SW 1271 (cell line): ENCODE data around the gene VIPR1.

Experiments
- DNase-seq, 2 experiments: peaks; one replicate each; lab custom pipeline; 2025; lab: John Stamatoyannopoulos, UW

The VIPR1 gene

GRCh38 chr3:42511201-42511600 is 8.8 kb downstream of the VIPR1 start:
- DNase-seq: no peak

GRCh38 chr3:42511736-42512135 is 9.3 kb downstream of the VIPR1 start:
- no peak for DNase-seq

GRCh38 chr3:42513121-42513520 is 10.7 kb downstream of the VIPR1 start:
- no peak for DNase-seq

GRCh38 chr3:42513521-42513920 is 11.1 kb downstream of the VIPR1 start:
- DNase-seq: no peak

GRCh38 chr3:42514876-42515275 is 12.4 kb downstream of the VIPR1 start:
- no peak for DNase-seq

GRCh38 chr3:42515391-42515916 is 13.0 kb downstream of the VIPR1 start:
- no peak for DNase-seq

- DNase-seq: no peak
Observed at GRCh38 chr3:42515976-42516375, 13.5 kb downstream of the VIPR1 start.

GRCh38 chr3:42516443-42516842 is 14.0 kb downstream of the VIPR1 start:
- DNase-seq: no peak

GRCh38 chr3:42517117-42517516 is 14.7 kb downstream of the VIPR1 start:
- DNase-seq: no peak

- DNase-seq: no peak
Observed at GRCh38 chr3:42518800-42519567, 16.5 kb downstream of the VIPR1 start.

GRCh38 chr3:42519568-42519962 is 17.1 kb downstream of the VIPR1 start:
- no peak for DNase-seq

GRCh38 chr3:42520336-42520735 is 17.9 kb downstream of the VIPR1 start:
- no peak for DNase-seq

- no peak for DNase-seq
Observed at GRCh38 chr3:42520906-42521305, 18.5 kb downstream of the VIPR1 start.

GRCh38 chr3:42524751-42525150 is 22.3 kb downstream of the VIPR1 start:
- DNase-seq: no peak

- no peak for DNase-seq
Observed at GRCh38 chr3:42525212-42525611, 22.8 kb downstream of the VIPR1 start.

- DNase-seq: no peak
Observed at GRCh38 chr3:42525736-42526345, 23.4 kb downstream of the VIPR1 start.

- no peak for DNase-seq
Observed at GRCh38 chr3:42526616-42527367, 24.3 kb downstream of the VIPR1 start.

GRCh38 chr3:42527368-42527917 is 25.0 kb downstream of the VIPR1 start:
- DNase-seq: no peak

- DNase-seq: no peak
Observed at GRCh38 chr3:42529468-42529867, 27.0 kb downstream of the VIPR1 start.

GRCh38 chr3:42530073-42530472 is 27.6 kb downstream of the VIPR1 start:
- no peak for DNase-seq

GRCh38 chr3:42531470-42531869 is 29.0 kb downstream of the VIPR1 start:
- no peak for DNase-seq

GRCh38 chr3:42532229-42532628 is 29.8 kb downstream of the VIPR1 start:
- no peak for DNase-seq
